Activated CD4-positive, alpha-beta T cell treated with anti-CD3 and anti-CD28 coated beads, Interleukin-2, amount 10 ng/mL, durations not matched to agents 7 days and 5 days (primary cell): Measurements from ENCODE around the gene ARL8B. TPM values are rescaled to one million over a fixed set of nuclear protein-coding genes. Genes with fewer than 3 reads are reported as not detected.

ENCODE experiments used
- CTCF ChIA-PET: fragments of 350-600 bp; sonication (Branson Sonifier 250); formaldehyde crosslinking; loops from one replicate; lab custom pipeline; 2021; ENCODE audit warnings: antibody characterized with exemption; lab: Charles Lee
- POLR2A ChIA-PET: fragments of 350-600 bp; sonication (Branson Sonifier 250); formaldehyde crosslinking; loops from one replicate; lab custom pipeline; 2021; ENCODE audit warnings: antibody characterized with exemption; lab: Charles Lee
- DNase-seq: peaks from one replicate; pipeline ENCODE4 v3.0.0-alpha.2; 2020
- H3K27ac Mint-ChIP-seq: one replicate; pipeline ENCODE4 v1.8.0; 2021; ENCODE audit warnings: mild to moderate bottlenecking, moderate library complexity, mixed read lengths
- H3K27me3 Mint-ChIP-seq: one replicate; pipeline ENCODE4 v1.8.0; 2021; ENCODE audit warnings: mixed read lengths
- H3K36me3 Mint-ChIP-seq: one replicate; pipeline ENCODE4 v1.8.0; 2021; ENCODE audit warnings: low read depth, mixed read lengths
- H3K4me1 Mint-ChIP-seq: one replicate; pipeline ENCODE4 v1.8.0; 2021; ENCODE audit warnings: mixed read lengths
- H3K4me3 Mint-ChIP-seq: one replicate; pipeline ENCODE4 v1.8.0; 2021; ENCODE audit warnings: mild to moderate bottlenecking, moderate library complexity, mixed read lengths
- H3K9me3 Mint-ChIP-seq: one replicate; pipeline ENCODE4 v1.8.0; 2021; ENCODE audit warnings: mixed read lengths
- total RNA-seq, 2 experiments: library from RNA; stranded (reverse); gene quantifications; one replicate each; pipeline ENCODE4 v1.2.3, GENCODE V29; 2021

Gene ARL8B
- total RNA-seq, 2 experiments from 2014 or later = 41.3 to 46.4 TPM

GRCh38 chr3:5194341-5194740 is 72.2 kb downstream of the ARL8B start:
- Mint-ChIP-seq H3K27ac (peak overlapping the region; percentile 98), H3K9me3 (peaks cover 9% of the 10 kb centered on the region), H3K27me3 (no peaks in the 10 kb centered on the region), H3K36me3 (peaks cover 85% of the 10 kb centered on the region), H3K4me1 (peaks cover 83% of the 10 kb centered on the region), H3K4me3 (no peak overlapping the region)
- POLR2A ChIA-PET = no interaction called here
- CTCF ChIA-PET = interaction anchor here (0.9 to 1.6 kb wide), 5 partner anchors 9 to 73 kb away, joined by 3 to 5 read pairs (median 4); no protein-coding TSS in a partner anchor
- no peak for DNase-seq

- POLR2A ChIA-PET = no interaction called here
Measured at GRCh38 chr3:5194801-5195509, 72.9 kb downstream of the ARL8B start.

GRCh38 chr3:5195605-5196004 is 73.5 kb downstream of the ARL8B start:
- ChIA-PET POLR2A (no interaction called here), CTCF (interaction anchor here (1.1 to 2.3 kb wide), 5 partner anchors 11 to 484 kb away, joined by 3 to 8 read pairs (median 4); partner anchors contain the start of gene ARL8B)
- peaks cover 89% of the 10 kb centered on the region for H3K4me1 Mint-ChIP-seq
- H3K4me3 Mint-ChIP-seq = peak overlapping the region; percentile 34
- H3K36me3 Mint-ChIP-seq = peaks cover 83% of the 10 kb centered on the region
- no peaks in the 10 kb centered on the region for H3K27me3 Mint-ChIP-seq
- H3K9me3 Mint-ChIP-seq = peaks cover 9% of the 10 kb centered on the region
- peak; percentile 33 for DNase-seq
- H3K27ac Mint-ChIP-seq = peak overlapping the region; percentile 98

More at GRCh38 chr3:5194801-5195509, 72.9 kb downstream of the ARL8B start:
- H3K9me3 Mint-ChIP-seq = peaks cover 9% of the 10 kb centered on the region
- CTCF ChIA-PET = interaction anchor here (0.9 to 1.6 kb wide), 5 partner anchors 9 to 73 kb away, joined by 3 to 4 read pairs (median 4); partner anchors contain the start of gene ARL8B
- peak overlapping the region; percentile 98 for H3K27ac Mint-ChIP-seq
- no peaks in the 10 kb centered on the region for H3K27me3 Mint-ChIP-seq
- H3K36me3 Mint-ChIP-seq = peaks cover 85% of the 10 kb centered on the region
- peak; percentile 62 for DNase-seq
- H3K4me3 Mint-ChIP-seq = peak overlapping the region; percentile 21
- H3K4me1 Mint-ChIP-seq = peaks cover 89% of the 10 kb centered on the region

- Mint-ChIP-seq H3K36me3 (peaks cover 85% of the 10 kb centered on the region), H3K9me3 (peaks cover 9% of the 10 kb centered on the region), H3K27ac (peak overlapping the region; percentile 98), H3K27me3 (no peaks in the 10 kb centered on the region), H3K4me1 (peaks cover 82% of the 10 kb centered on the region), H3K4me3 (peak overlapping the region; percentile 69)
- no peak for DNase-seq
- POLR2A ChIA-PET = interaction anchor here (0.6 to 1.3 kb wide), 4 partner anchors 8 to 73 kb away, joined by 3 to 11 read pairs (median 4); no protein-coding TSS in a partner anchor
- CTCF ChIA-PET = interaction anchor here (0.5 to 2.3 kb wide), 14 partner anchors 9 to 882 kb away, joined by 3 to 8 read pairs (median 4); no protein-coding TSS in a partner anchor
Measured at GRCh38 chr3:5197022-5197421, 74.9 kb downstream of the ARL8B start.

- peaks cover 77% of the 10 kb centered on the region for H3K4me1 Mint-ChIP-seq
- peak; percentile 68 for DNase-seq
- CTCF ChIA-PET = interaction anchor here (0.5 to 2.3 kb wide), 9 partner anchors 8 to 883 kb away, joined by 3 to 8 read pairs (median 3); no protein-coding TSS in a partner anchor
- peaks cover 84% of the 10 kb centered on the region for H3K36me3 Mint-ChIP-seq
- no peaks in the 10 kb centered on the region for H3K27me3 Mint-ChIP-seq
- peak overlapping the region; percentile 69 for H3K4me3 Mint-ChIP-seq
- peak overlapping the region; percentile 98 for H3K27ac Mint-ChIP-seq
- H3K9me3 Mint-ChIP-seq = peaks cover 9% of the 10 kb centered on the region
- POLR2A ChIA-PET = interaction anchor here (1.0 to 1.3 kb wide), 3 partner anchors 9 to 16 kb away, joined by 3 to 11 read pairs (median 5); no protein-coding TSS in a partner anchor
Measured at GRCh38 chr3:5197470-5198312, 75.6 kb downstream of the ARL8B start.

- DNase-seq = no peak
- peak overlapping the region; percentile 98 for H3K27ac Mint-ChIP-seq
- CTCF ChIA-PET = interaction anchor here (1.3 to 1.7 kb wide), 2 partner anchors 218 to 883 kb away, joined by 3 to 4 read pairs; no protein-coding TSS in a partner anchor
- peaks cover 9% of the 10 kb centered on the region for H3K9me3 Mint-ChIP-seq
- H3K27me3 Mint-ChIP-seq = no peaks in the 10 kb centered on the region
- POLR2A ChIA-PET = no interaction called here
- H3K36me3 Mint-ChIP-seq = peaks cover 84% of the 10 kb centered on the region
- H3K4me3 Mint-ChIP-seq = peak overlapping the region; percentile 69
- peaks cover 71% of the 10 kb centered on the region for H3K4me1 Mint-ChIP-seq
Measured at GRCh38 chr3:5198313-5198677, 76.2 kb downstream of the ARL8B start.

- Mint-ChIP-seq H3K36me3 (peaks cover 82% of the 10 kb centered on the region), H3K4me1 (peaks cover 64% of the 10 kb centered on the region), H3K9me3 (peaks cover 9% of the 10 kb centered on the region), H3K27me3 (no peaks in the 10 kb centered on the region), H3K27ac (peak overlapping the region; percentile 98), H3K4me3 (peak overlapping the region; percentile 13)
- ChIA-PET POLR2A (no interaction called here), CTCF (no interaction called here)
- DNase-seq = no peak
Measured at GRCh38 chr3:5198986-5199731, 77.1 kb downstream of the ARL8B start.

GRCh38 chr3:5201536-5201935 is 79.4 kb downstream of the ARL8B start:
- Mint-ChIP-seq H3K4me3 (no peak overlapping the region), H3K36me3 (peaks cover 81% of the 10 kb centered on the region), H3K4me1 (peaks cover 42% of the 10 kb centered on the region), H3K27me3 (no peaks in the 10 kb centered on the region), H3K27ac (peak overlapping the region; percentile 54), H3K9me3 (peaks cover 6% of the 10 kb centered on the region)
- DNase-seq = no peak
- POLR2A ChIA-PET = no interaction called here
- CTCF ChIA-PET = no interaction called here

- Mint-ChIP-seq H3K36me3 (peaks cover 81% of the 10 kb centered on the region), H3K4me3 (no peak overlapping the region), H3K27ac (no peak overlapping the region), H3K27me3 (no peaks in the 10 kb centered on the region), H3K9me3 (peaks cover 1% of the 10 kb centered on the region), H3K4me1 (peaks cover 35% of the 10 kb centered on the region)
- ChIA-PET POLR2A (no interaction called here), CTCF (no interaction called here)
- no peak for DNase-seq
Measured at GRCh38 chr3:5202222-5202621, 80.1 kb downstream of the ARL8B start.

GRCh38 chr3:5205165-5205941 is 83.3 kb downstream of the ARL8B start:
- H3K36me3 Mint-ChIP-seq = peaks cover 84% of the 10 kb centered on the region
- peak overlapping the region; percentile 37 for H3K27ac Mint-ChIP-seq
- CTCF ChIA-PET = interaction anchor here (0.9 to 2.0 kb wide), 3 partner anchors 9 to 13 kb away, joined by 3 to 8 read pairs (median 5); no protein-coding TSS in a partner anchor
- peaks cover 5% of the 10 kb centered on the region for H3K4me1 Mint-ChIP-seq
- no peaks in the 10 kb centered on the region for H3K27me3 Mint-ChIP-seq
- no peaks in the 10 kb centered on the region for H3K9me3 Mint-ChIP-seq
- POLR2A ChIA-PET = no interaction called here
- no peak for DNase-seq
- H3K4me3 Mint-ChIP-seq = no peak overlapping the region

- no peak for DNase-seq
- H3K4me1 Mint-ChIP-seq = peaks cover 3% of the 10 kb centered on the region
- peaks cover 90% of the 10 kb centered on the region for H3K36me3 Mint-ChIP-seq
- no peaks in the 10 kb centered on the region for H3K9me3 Mint-ChIP-seq
- CTCF ChIA-PET = interaction anchor here (1.2 kb wide), 1 partner anchor 45 kb away, joined by 3 read pairs; no protein-coding TSS in a partner anchor
- POLR2A ChIA-PET = no interaction called here
- no peak overlapping the region for H3K27ac Mint-ChIP-seq
- H3K27me3 Mint-ChIP-seq = no peaks in the 10 kb centered on the region
- H3K4me3 Mint-ChIP-seq = no peak overlapping the region
Measured at GRCh38 chr3:5210926-5211325, 88.8 kb downstream of the ARL8B start.
